GM12878 (cell line): ENCODE results near the gene MAP3K21. TPM values are rescaled to one million over a fixed set of nuclear protein-coding genes. Genes with fewer than 3 reads are reported as not detected.

ENCODE experiments used
- ATF7 ChIP-seq: fragments of 450-650 bp; IDR thresholded peaks from 2 replicates; pipeline ENCODE4 v1.6.1; 2016; ENCODE audit warnings: low read depth, mild to moderate bottlenecking
- RB1 ChIP-seq: fragments of 450-650 bp; formaldehyde crosslinking; IDR thresholded peaks from 2 replicates; pipeline ENCODE4 v1.6.1; 2017; ENCODE audit warnings: mild to moderate bottlenecking, borderline replicate concordance
- polyA plus RNA-seq, 11 experiments: library from polyadenylated mRNA; depleted of rRNA in 4 of 11; unstranded in 6 of 11; stranded (reverse) in 5 of 11; fragments of >200 nt; fragmentation: Nextera tagmentation in 4 of 11; fragmentation: Illumina TruSeq in 1 of 11; extraction: Ambion mirVana in 4 of 11; extraction: Trizol in 1 of 11; gene quantifications; 1 replicate in 1 of 11; 2 replicates in 10 of 11; pipeline versions ENCODE4 v1.2.1 to v1.2.3, GENCODE V29; 2011 to 2016; ENCODE audit warnings: inconsistent platforms in 2 of 11, missing spikeins in 2 of 11, low read depth in 1 of 11
- total RNA-seq, 4 experiments: library from RNA; depleted of rRNA in 3 of 4; stranded (reverse); fragments of >200 nt in 3 of 4; fragmentation: Illumina TruSeq in 1 of 4; extraction: Trizol in 1 of 4; gene quantifications; 2 replicates each; pipeline versions ENCODE4 v1.2.1 to v1.2.3, GENCODE V29; 2013 to 2021
- TF ChIP-seq, protein P1 (sequence below): fragments of 450-650 bp; IDR thresholded peaks from 2 replicates; pipeline ENCODE4 v1.6.1; 2016; ENCODE audit warnings: mild to moderate bottlenecking, moderate library complexity, borderline replicate concordance
- TF ChIP-seq, protein P2 (sequence below): IDR thresholded peaks from 2 replicates; pipeline ENCODE4 v1.6.1; 2011; ENCODE audit warnings: mild to moderate bottlenecking, low read depth, low read length, moderate library complexity; ENCODE audit not compliant: insufficient replicate concordance
- TF ChIP-seq, protein P3 (sequence below): fragments of 450-650 bp; formaldehyde crosslinking; IDR thresholded peaks from 2 replicates; pipeline ENCODE4 v1.4.0; 2022; ENCODE audit warnings: mild to moderate bottlenecking, moderate library complexity

MAP3K21 gene
- total and polyA plus RNA-seq, 10 of the 15 experiments (the other 5 are each of a cell fraction or from before 2014, with no cell fraction given) = 0.02 to 0.21 (median 0.09) TPM; not detected in 1

DNA sequence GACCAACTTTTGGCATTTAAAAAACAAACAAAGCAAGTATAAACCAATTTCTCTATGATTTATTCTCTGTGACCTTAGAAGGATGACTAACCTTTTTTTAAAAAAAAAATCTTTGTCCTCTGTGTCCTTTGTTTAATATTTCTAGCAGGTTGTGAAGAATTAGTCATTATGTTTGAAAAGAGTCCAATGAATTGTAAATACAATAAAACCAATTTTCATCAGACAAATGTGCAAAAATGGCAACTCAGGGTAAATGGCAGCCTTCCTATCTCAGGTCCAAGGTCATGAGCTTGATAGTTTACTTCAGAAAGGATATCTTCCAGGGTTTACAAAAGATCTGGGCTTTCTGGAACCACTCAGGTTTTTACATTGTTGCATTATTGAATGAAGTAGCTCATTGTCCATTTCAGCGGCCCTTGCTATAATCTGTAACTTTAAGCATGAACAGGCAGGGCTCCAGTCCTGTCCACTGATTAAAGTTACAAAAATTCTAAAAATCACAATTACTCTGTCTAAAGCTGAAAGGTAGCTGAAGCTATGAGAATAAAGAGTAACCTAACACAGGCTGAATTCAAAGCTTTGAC is 11.7 kb upstream of the MAP3K21 start (continued):
- TF ChIP-seq, protein P1, sequence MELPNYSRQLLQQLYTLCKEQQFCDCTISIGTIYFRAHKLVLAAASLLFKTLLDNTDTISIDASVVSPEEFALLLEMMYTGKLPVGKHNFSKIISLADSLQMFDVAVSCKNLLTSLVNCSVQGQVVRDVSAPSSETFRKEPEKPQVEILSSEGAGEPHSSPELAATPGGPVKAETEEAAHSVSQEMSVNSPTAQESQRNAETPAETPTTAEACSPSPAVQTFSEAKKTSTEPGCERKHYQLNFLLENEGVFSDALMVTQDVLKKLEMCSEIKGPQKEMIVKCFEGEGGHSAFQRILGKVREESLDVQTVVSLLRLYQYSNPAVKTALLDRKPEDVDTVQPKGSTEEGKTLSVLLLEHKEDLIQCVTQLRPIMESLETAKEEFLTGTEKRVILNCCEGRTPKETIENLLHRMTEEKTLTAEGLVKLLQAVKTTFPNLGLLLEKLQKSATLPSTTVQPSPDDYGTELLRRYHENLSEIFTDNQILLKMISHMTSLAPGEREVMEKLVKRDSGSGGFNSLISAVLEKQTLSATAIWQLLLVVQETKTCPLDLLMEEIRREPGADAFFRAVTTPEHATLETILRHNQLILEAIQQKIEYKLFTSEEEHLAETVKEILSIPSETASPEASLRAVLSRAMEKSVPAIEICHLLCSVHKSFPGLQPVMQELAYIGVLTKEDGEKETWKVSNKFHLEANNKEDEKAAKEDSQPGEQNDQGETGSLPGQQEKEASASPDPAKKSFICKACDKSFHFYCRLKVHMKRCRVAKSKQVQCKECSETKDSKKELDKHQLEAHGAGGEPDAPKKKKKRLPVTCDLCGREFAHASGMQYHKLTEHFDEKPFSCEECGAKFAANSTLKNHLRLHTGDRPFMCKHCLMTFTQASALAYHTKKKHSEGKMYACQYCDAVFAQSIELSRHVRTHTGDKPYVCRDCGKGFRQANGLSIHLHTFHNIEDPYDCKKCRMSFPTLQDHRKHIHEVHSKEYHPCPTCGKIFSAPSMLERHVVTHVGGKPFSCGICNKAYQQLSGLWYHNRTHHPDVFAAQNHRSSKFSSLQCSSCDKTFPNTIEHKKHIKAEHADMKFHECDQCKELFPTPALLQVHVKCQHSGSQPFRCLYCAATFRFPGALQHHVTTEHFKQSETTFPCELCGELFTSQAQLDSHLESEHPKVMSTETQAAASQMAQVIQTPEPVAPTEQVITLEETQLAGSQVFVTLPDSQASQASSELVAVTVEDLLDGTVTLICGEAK = no peak
- TF ChIP-seq, protein P2, sequence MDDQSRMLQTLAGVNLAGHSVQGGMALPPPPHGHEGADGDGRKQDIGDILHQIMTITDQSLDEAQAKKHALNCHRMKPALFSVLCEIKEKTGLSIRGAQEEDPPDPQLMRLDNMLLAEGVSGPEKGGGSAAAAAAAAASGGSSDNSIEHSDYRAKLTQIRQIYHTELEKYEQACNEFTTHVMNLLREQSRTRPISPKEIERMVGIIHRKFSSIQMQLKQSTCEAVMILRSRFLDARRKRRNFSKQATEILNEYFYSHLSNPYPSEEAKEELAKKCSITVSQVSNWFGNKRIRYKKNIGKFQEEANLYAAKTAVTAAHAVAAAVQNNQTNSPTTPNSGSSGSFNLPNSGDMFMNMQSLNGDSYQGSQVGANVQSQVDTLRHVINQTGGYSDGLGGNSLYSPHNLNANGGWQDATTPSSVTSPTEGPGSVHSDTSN = no peak
- TF ChIP-seq ATF7 (no peak), RB1 (no peak)
- TF ChIP-seq, protein P3, sequence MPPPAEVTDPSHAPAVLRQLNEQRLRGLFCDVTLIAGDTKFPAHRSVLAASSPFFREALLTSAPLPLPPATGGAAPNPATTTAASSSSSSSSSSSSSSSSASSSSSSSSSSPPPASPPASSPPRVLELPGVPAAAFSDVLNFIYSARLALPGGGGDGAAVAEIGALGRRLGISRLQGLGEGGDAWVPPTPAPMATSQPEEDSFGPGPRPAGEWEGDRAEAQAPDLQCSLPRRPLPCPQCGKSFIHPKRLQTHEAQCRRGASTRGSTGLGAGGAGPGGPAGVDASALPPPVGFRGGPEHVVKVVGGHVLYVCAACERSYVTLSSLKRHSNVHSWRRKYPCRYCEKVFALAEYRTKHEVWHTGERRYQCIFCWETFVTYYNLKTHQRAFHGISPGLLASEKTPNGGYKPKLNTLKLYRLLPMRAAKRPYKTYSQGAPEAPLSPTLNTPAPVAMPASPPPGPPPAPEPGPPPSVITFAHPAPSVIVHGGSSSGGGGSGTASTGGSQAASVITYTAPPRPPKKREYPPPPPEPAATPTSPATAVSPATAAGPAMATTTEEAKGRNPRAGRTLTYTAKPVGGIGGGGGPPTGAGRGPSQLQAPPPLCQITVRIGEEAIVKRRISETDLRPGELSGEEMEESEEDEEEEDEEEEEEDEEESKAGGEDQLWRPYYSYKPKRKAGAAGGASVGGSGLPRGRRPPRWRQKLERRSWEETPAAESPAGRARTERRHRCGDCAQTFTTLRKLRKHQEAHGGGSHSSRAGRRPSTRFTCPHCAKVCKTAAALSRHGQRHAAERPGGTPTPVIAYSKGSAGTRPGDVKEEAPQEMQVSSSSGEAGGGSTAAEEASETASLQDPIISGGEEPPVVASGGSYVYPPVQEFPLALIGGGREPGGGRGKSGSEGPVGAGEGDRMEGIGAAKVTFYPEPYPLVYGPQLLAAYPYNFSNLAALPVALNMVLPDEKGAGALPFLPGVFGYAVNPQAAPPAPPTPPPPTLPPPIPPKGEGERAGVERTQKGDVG (CRISPR knock-in tag) = no peak
